A673 (cell line): ENCODE data around the gene RAB23. TPM values are rescaled to one million over a fixed set of nuclear protein-coding genes. Genes with fewer than 3 reads are reported as not detected.

Experiments used
- BruUV-seq: library from RNA; stranded (reverse); fragments of 400-500 nt; replicated peaks from 2 replicates; lab custom pipeline; 2021; lab: Mats Ljungman, UMichigan
- CTCF ChIA-PET: fragments of 300-600 bp; sonication (Branson Sonifier 250); formaldehyde crosslinking; loops from one replicate; lab custom pipeline; 2022; ENCODE audit warnings: antibody characterized with exemption; lab: Charles Lee
- POLR2A ChIA-PET: fragments of 300-600 bp; sonication (Branson Sonifier 250); formaldehyde crosslinking; loops from one replicate; lab custom pipeline; 2022; ENCODE audit warnings: antibody characterized with exemption; ENCODE audit not compliant: low non-redundant PET; lab: Charles Lee
- DNase-seq: peaks from one replicate; pipeline ENCODE4 v3.0.0-alpha.2; 2015; ENCODE audit warnings: low spot score
- H3K27ac ChIP-seq: fragments of 200-600 bp; sonication (generic); 2 replicates; pipeline ENCODE4 v1.5.1; 2016; ENCODE audit warnings: mixed run types, low read depth, mild to moderate bottlenecking, mixed read lengths, antibody characterized with exemption, low read length; ENCODE audit not compliant: poor library complexity, severe bottlenecking
- H3K27me3 ChIP-seq: fragments of 200-600 bp; sonication (generic); replicated peaks from 2 replicates; pipeline ENCODE4 v1.6.1; 2017; ENCODE audit warnings: mixed run types, low read depth, mild to moderate bottlenecking, mixed read lengths, antibody characterized with exemption, low read length; ENCODE audit not compliant: insufficient read depth, poor library complexity
- H3K36me3 ChIP-seq: fragments of 200-600 bp; sonication (generic); 2 replicates; pipeline ENCODE4 v1.6.1; 2016; ENCODE audit warnings: mixed run types, mild to moderate bottlenecking, mixed read lengths, antibody characterized with exemption, low read length; ENCODE audit not compliant: insufficient read depth, poor library complexity, severe bottlenecking
- H3K4me1 ChIP-seq: fragments of 200-600 bp; sonication (generic); 2 replicates; pipeline ENCODE4 v1.6.1; 2017; ENCODE audit warnings: mixed run types, mild to moderate bottlenecking, mixed read lengths, antibody characterized with exemption, low read length; ENCODE audit not compliant: insufficient read depth, poor library complexity, severe bottlenecking
- H3K4me3 ChIP-seq: fragments of 200-600 bp; sonication (generic); 2 replicates; pipeline ENCODE4 v1.5.1; 2016; ENCODE audit warnings: low read depth, mixed run types, mild to moderate bottlenecking, mixed read lengths, low read length; ENCODE audit not compliant: poor library complexity, severe bottlenecking
- H3K9me3 ChIP-seq: fragments of 200-600 bp; sonication (generic); 2 replicates; pipeline ENCODE4 v1.6.1; 2016; ENCODE audit warnings: mixed run types, low read depth, mild to moderate bottlenecking, mixed read lengths, antibody characterized with exemption, low read length; ENCODE audit not compliant: poor library complexity, severe bottlenecking
- CTCF ChIP-seq: fragments of 300-800, 200-600 bp; sonication (generic); conservative IDR thresholded peaks from 2 replicates; pipeline ENCODE4 v1.5.1; 2017; ENCODE audit warnings: low read depth, mild to moderate bottlenecking, antibody characterized with exemption, low read length, moderate library complexity, mixed read lengths
- EZH2 ChIP-seq: fragments of 200-600 bp; sonication (generic); IDR thresholded peaks from 2 replicates; pipeline ENCODE4 v1.6.1; 2017; ENCODE audit warnings: borderline replicate concordance, low read depth, mild to moderate bottlenecking, mixed read lengths, antibody characterized with exemption, low read length; ENCODE audit not compliant: poor library complexity, severe bottlenecking
- intact Hi-C: fragments of 100-400 bp; cut with micrococcal nuclease; formaldehyde crosslinking; loops from one replicate; pipeline ENCODE4 v1.10.0; 2022; ENCODE audit not compliant: unreplicated experiment
- total RNA-seq: library from RNA; stranded (reverse); gene quantifications from 2 replicates; pipeline ENCODE4 v1.2.3, GENCODE V29; 2021

The RAB23 gene
- total RNA-seq, 1 experiment from 2014 or later = 17.8 TPM

GRCh38 chr6:57172136-57173055 lies 49.7 kb downstream of the RAB23 start, which contains the start of gene BAG2:
Gene BAG2 (plus strand): TSS chr6:57172326. CDS start chr6:57172698, 372 bp downstream.
- POLR2A ChIA-PET = interaction anchor here (0.6 to 1.2 kb wide), 2 partner anchors 111 to 232 kb away, joined by 3 read pairs; no protein-coding TSS in a partner anchor
- peak; percentile 96 for DNase-seq
- Histone ChIP-seq H3K4me1 (peaks cover 16% of the 10 kb centered on the region), H3K36me3 (peaks cover under 1% of the 10 kb centered on the region), H3K9me3 (no peaks in the 10 kb centered on the region), H3K4me3 (peak within 1 kb of the TSS; percentile 83), H3K27ac (peak within 1 kb of the TSS; percentile 93), H3K27me3 (no peaks in the 10 kb centered on the region)
- no peak for TF ChIP-seq EZH2
- TF ChIP-seq CTCF = no peak
- CTCF ChIA-PET = no interaction called here
- intact Hi-C loops = loop anchor here (5.0 to 10.0 kb wide), 2 partner anchors 145 to 268 kb away; partner anchors contain the start of gene PRIM2
- no TSS peak for BruUV-seq

- Histone ChIP-seq H3K4me1 (no peaks in the 10 kb centered on the region), H3K4me3 (no peak overlapping the region), H3K27me3 (no peaks in the 10 kb centered on the region), H3K36me3 (peaks cover 28% of the 10 kb centered on the region), H3K27ac (no peak overlapping the region), H3K9me3 (peaks cover 14% of the 10 kb centered on the region)
- intact Hi-C loops = no loop called here
- DNase-seq = no peak
- no peak for TF ChIP-seq CTCF
- TF ChIP-seq EZH2 = no peak
- BruUV-seq = no TSS peak
- POLR2A ChIA-PET = no interaction called here
- CTCF ChIA-PET = no interaction called here
Observed at GRCh38 chr6:57165080-57165479, 57.0 kb downstream of the RAB23 start.

- ChIA-PET CTCF (no interaction called here), POLR2A (no interaction called here)
- TF ChIP-seq CTCF (no peak), EZH2 (no peak)
- peaks cover 28% of the 10 kb centered on the region for H3K36me3 ChIP-seq
- no peak overlapping the region for H3K4me3 ChIP-seq
- no peaks in the 10 kb centered on the region for H3K27me3 ChIP-seq
- no peak for DNase-seq
- no peak overlapping the region for H3K27ac ChIP-seq
- H3K9me3 ChIP-seq = peaks cover 14% of the 10 kb centered on the region
- no peaks in the 10 kb centered on the region for H3K4me1 ChIP-seq
- BruUV-seq = no TSS peak
- intact Hi-C loops = no loop called here
Observed at GRCh38 chr6:57163956-57164355, 58.2 kb downstream of the RAB23 start.
